ENCODE results near the gene NUTM2A. TPM values are rescaled to one million over a fixed set of nuclear protein-coding genes. Genes with fewer than 3 reads are reported as not detected.
"Not testable (repeated sequence)": the region's sequence is repeated elsewhere in the genome, so short reads cannot be mapped to it uniquely, and the experiment has no call there.

NUTM2A gene
- total RNA-seq, 1 donor from 2014 or later: 0.82 TPM

GRCh38 chr10:87247335-87247734 lies 22.1 kb downstream of the NUTM2A start:
- DNase-seq (ENCODE audit: extremely low read depth, low read depth, low spot score): not testable (repeated sequence)

GRCh38 chr10:87248818-87249353 lies 23.6 kb downstream of the NUTM2A start:
- DNase-seq (ENCODE audit: extremely low read depth, low read depth, low spot score): not testable (repeated sequence)

- DNase-seq (ENCODE audit: extremely low read depth, low read depth, low spot score): not testable (repeated sequence)
Observed at GRCh38 chr10:87280749-87281392, 55.6 kb downstream of the NUTM2A start.

Other genes with a start within 250 kb of the NUTM2A start
- not detected in 2 replicates for gene FAM25A, start 205.2 kb upstream of the NUTM2A start, total RNA-seq
- gene GLUD1, start 130.6 kb upstream of the NUTM2A start, total RNA-seq: 114 and 151 TPM in 2 replicates
- gene SHLD2, start 130.2 kb upstream of the NUTM2A start, total RNA-seq: 13.8 and 13.9 TPM in 2 replicates
- gene NUTM2D, start 132.3 kb downstream of the NUTM2A start, total RNA-seq: 3.0 and 3.9 TPM in 2 replicates